Loucy (cell line): ENCODE data around the gene APRT.
"Not testable (repeated sequence)": the region's sequence is repeated elsewhere in the genome, so short reads cannot be mapped to it uniquely, and the experiment has no call there.

Experiments used
- CTCF ChIP-seq: fragments of 200-600 bp; sonication (generic); conservative IDR thresholded peaks from 2 replicates; pipeline ENCODE4 v1.5.1; 2014; ENCODE audit warnings: mild to moderate bottlenecking, antibody characterized with exemption, low read length
- EZH2phosphoT487 ChIP-seq: fragments of 200-600 bp; IDR thresholded peaks from 2 replicates; pipeline ENCODE4 v1.6.1; 2018; ENCODE audit warnings: antibody characterized with exemption, mild to moderate bottlenecking, moderate library complexity, borderline replicate concordance

GRCh38 chr16:88788749-88789148 is 23.0 kb downstream of the APRT start:
- TF ChIP-seq CTCF, EZH2phosphoT487: not testable (repeated sequence)
